ENCODE results near the gene CORO2A.

The CORO2A gene

GRCh38 chr9:98083566-98084183 lies 108.8 kb downstream of the CORO2A start:
- H3K4me2 ChIP-seq (ENCODE audit: low read length), result no peak overlapping the region
- no peaks in the 10 kb centered on the region for H3K79me1 ChIP-seq (ENCODE audit: low read length)
- H3K79me2 ChIP-seq (ENCODE audit: control insufficient read depth, insufficient read depth, low read length), result no peaks in the 10 kb centered on the region
- no peak overlapping the region for H2BK15ac ChIP-seq (replicated peaks; ENCODE audit: low read depth)
- DNase-seq, result no peak
- no peak overlapping the region for H3K9ac ChIP-seq (ENCODE audit: low read length)
- H2BK5ac ChIP-seq (ENCODE audit: low read length), result no peak overlapping the region
- WGBS (ENCODE audit: extremely low coverage, insufficient coverage, low lambda C conversion rate), result no CpG with 5 or more reads among the region's 7 CpGs
- no peak overlapping the region for H2AK5ac ChIP-seq (ENCODE audit: low read length)
- no peak overlapping the region for H4K8ac ChIP-seq (ENCODE audit: low read depth, low read length)
- H4K5ac ChIP-seq (ENCODE audit: low read length), result no peak overlapping the region
- H2BK120ac ChIP-seq (ENCODE audit: low read depth, low read length), result no peak overlapping the region
- no peak overlapping the region for H3K4ac ChIP-seq (ENCODE audit: low read depth, low read length)
- H3K27me3 ChIP-seq (ENCODE audit: insufficient read depth, low read length, poor library complexity), result no peaks in the 10 kb centered on the region
- no peak overlapping the region for H3K18ac ChIP-seq (ENCODE audit: low read length)
- peaks cover 8% of the 10 kb centered on the region for H3K36me3 ChIP-seq (ENCODE audit: control insufficient read depth, insufficient read depth, low read length)
- no peak overlapping the region for H3K4me3 ChIP-seq (ENCODE audit: low read length)
- H3K4me1 ChIP-seq (ENCODE audit: control insufficient read depth, low read depth, low read length), result no peaks in the 10 kb centered on the region
- no peak overlapping the region for H3K27ac ChIP-seq (ENCODE audit: low read depth, low read length)
- H3K56ac ChIP-seq (ENCODE audit: low read length), result no peak overlapping the region
- H3K23ac ChIP-seq (ENCODE audit: low read length), result no peak overlapping the region

DNA sequence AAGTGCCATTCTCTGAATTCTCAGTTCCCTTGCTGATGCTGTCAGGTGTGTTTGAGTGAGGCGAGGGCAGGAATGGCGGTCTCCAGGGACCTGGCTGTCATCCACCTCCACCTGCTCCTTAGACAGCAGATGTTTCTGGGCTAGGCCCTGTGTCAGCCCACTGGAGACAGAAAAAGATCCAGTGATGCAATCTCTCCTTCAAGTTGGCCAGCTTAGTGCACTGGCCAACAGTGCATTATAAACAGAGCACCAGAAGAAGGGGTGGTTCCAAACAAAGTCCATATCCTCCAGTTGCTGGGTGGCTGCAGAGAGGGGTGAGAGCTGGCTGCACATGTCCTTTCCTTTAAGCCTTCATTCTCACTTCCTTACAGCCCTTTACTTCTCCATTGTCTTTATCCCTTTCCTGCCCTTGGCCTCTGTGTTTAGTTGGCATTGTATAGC lies 109.4 kb downstream of the CORO2A start:
- no peak overlapping the region for H3K9ac ChIP-seq (ENCODE audit: low read length)
- no peak overlapping the region for H3K23ac ChIP-seq (ENCODE audit: low read length)
- H2BK15ac ChIP-seq (replicated peaks; ENCODE audit: low read depth), result no peak overlapping the region
- H2AK5ac ChIP-seq (ENCODE audit: low read length), result no peak overlapping the region
- H3K56ac ChIP-seq (ENCODE audit: low read length), result no peak overlapping the region
- H3K79me2 ChIP-seq (ENCODE audit: control insufficient read depth, insufficient read depth, low read length), result no peaks in the 10 kb centered on the region
- H3K4ac ChIP-seq (ENCODE audit: low read depth, low read length), result no peak overlapping the region
- peaks cover 8% of the 10 kb centered on the region for H3K36me3 ChIP-seq (ENCODE audit: control insufficient read depth, insufficient read depth, low read length)
- no peak overlapping the region for H3K27ac ChIP-seq (ENCODE audit: low read depth, low read length)
- no peak overlapping the region for H4K8ac ChIP-seq (ENCODE audit: low read depth, low read length)
- H3K18ac ChIP-seq (ENCODE audit: low read length), result no peak overlapping the region
- no peak overlapping the region for H4K5ac ChIP-seq (ENCODE audit: low read length)
- DNase-seq, result no peak
- H3K4me2 ChIP-seq (ENCODE audit: low read length), result no peak overlapping the region
- no peak overlapping the region for H3K4me3 ChIP-seq (ENCODE audit: low read length)
- no peak overlapping the region for H2BK120ac ChIP-seq (ENCODE audit: low read depth, low read length)
- no peaks in the 10 kb centered on the region for H3K79me1 ChIP-seq (ENCODE audit: low read length)
- WGBS (ENCODE audit: extremely low coverage, insufficient coverage, low lambda C conversion rate), result no CpG with 5 or more reads among the region's 2 CpGs
- H3K27me3 ChIP-seq (ENCODE audit: insufficient read depth, low read length, poor library complexity), result no peaks in the 10 kb centered on the region
- no peak overlapping the region for H2BK5ac ChIP-seq (ENCODE audit: low read length)
- H3K4me1 ChIP-seq (ENCODE audit: control insufficient read depth, low read depth, low read length), result no peaks in the 10 kb centered on the region

- no peak overlapping the region for H3K4me3 ChIP-seq (ENCODE audit: low read length)
- no peak overlapping the region for H4K5ac ChIP-seq (ENCODE audit: low read length)
- H3K27ac ChIP-seq (ENCODE audit: low read depth, low read length), result no peak overlapping the region
- peaks cover 8% of the 10 kb centered on the region for H3K36me3 ChIP-seq (ENCODE audit: control insufficient read depth, insufficient read depth, low read length)
- H3K4me2 ChIP-seq (ENCODE audit: low read length), result no peak overlapping the region
- no CpG with 5 or more reads among the region's 6 CpGs for WGBS (ENCODE audit: extremely low coverage, insufficient coverage, low lambda C conversion rate)
- no peaks in the 10 kb centered on the region for H3K79me1 ChIP-seq (ENCODE audit: low read length)
- no peaks in the 10 kb centered on the region for H3K27me3 ChIP-seq (ENCODE audit: insufficient read depth, low read length, poor library complexity)
- H2BK120ac ChIP-seq (ENCODE audit: low read depth, low read length), result no peak overlapping the region
- no peak overlapping the region for H2BK5ac ChIP-seq (ENCODE audit: low read length)
- no peak overlapping the region for H3K4ac ChIP-seq (ENCODE audit: low read depth, low read length)
- no peak for DNase-seq
- no peak overlapping the region for H3K9ac ChIP-seq (ENCODE audit: low read length)
- no peak overlapping the region for H4K8ac ChIP-seq (ENCODE audit: low read depth, low read length)
- no peaks in the 10 kb centered on the region for H3K79me2 ChIP-seq (ENCODE audit: control insufficient read depth, insufficient read depth, low read length)
- no peak overlapping the region for H3K18ac ChIP-seq (ENCODE audit: low read length)
- no peak overlapping the region for H2BK15ac ChIP-seq (replicated peaks; ENCODE audit: low read depth)
- H3K4me1 ChIP-seq (ENCODE audit: control insufficient read depth, low read depth, low read length), result no peaks in the 10 kb centered on the region
- H3K56ac ChIP-seq (ENCODE audit: low read length), result no peak overlapping the region
- no peak overlapping the region for H2AK5ac ChIP-seq (ENCODE audit: low read length)
- no peak overlapping the region for H3K23ac ChIP-seq (ENCODE audit: low read length)
These were observed 110.8 kb downstream of the CORO2A start for GRCh38 chr9:98081477-98082219.

DNA sequence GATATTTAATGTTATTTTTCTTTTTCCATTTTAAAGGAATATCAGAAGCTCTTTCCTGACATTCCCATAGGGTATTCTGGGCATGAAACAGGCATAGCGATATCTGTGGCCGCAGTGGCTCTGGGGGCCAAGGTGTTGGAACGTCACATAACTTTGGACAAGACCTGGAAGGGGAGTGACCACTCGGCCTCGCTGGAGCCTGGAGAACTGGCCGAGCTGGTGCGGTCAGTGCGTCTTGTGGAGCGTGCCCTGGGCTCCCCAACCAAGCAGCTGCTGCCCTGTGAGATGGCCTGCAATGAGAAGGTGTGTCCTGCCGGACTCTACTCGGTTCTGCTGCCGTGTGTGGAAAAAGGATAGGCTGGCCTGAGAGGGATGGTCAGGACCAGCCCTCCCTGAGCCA lies 111.7 kb downstream of the CORO2A start:
- Histone ChIP-seq H3K9ac (ENCODE audit: low read length) (no peak overlapping the region), H2BK5ac (ENCODE audit: low read length) (no peak overlapping the region), H2AK5ac (ENCODE audit: low read length) (no peak overlapping the region), H3K79me2 (ENCODE audit: control insufficient read depth, insufficient read depth, low read length) (no peaks in the 10 kb centered on the region), H3K56ac (ENCODE audit: low read length) (no peak overlapping the region), H4K8ac (ENCODE audit: low read depth, low read length) (no peak overlapping the region), H3K27me3 (ENCODE audit: insufficient read depth, low read length, poor library complexity) (no peaks in the 10 kb centered on the region), H3K4me3 (ENCODE audit: low read length) (no peak overlapping the region), H4K5ac (ENCODE audit: low read length) (no peak overlapping the region), H3K4ac (ENCODE audit: low read depth, low read length) (no peak overlapping the region), H3K79me1 (ENCODE audit: low read length) (no peaks in the 10 kb centered on the region), H2BK15ac (replicated peaks; ENCODE audit: low read depth) (no peak overlapping the region), H2BK120ac (ENCODE audit: low read depth, low read length) (no peak overlapping the region), H3K23ac (ENCODE audit: low read length) (no peak overlapping the region), H3K36me3 (ENCODE audit: control insufficient read depth, insufficient read depth, low read length) (peaks cover 8% of the 10 kb centered on the region), H3K4me2 (ENCODE audit: low read length) (no peak overlapping the region), H3K4me1 (ENCODE audit: control insufficient read depth, low read depth, low read length) (no peaks in the 10 kb centered on the region), H3K27ac (ENCODE audit: low read depth, low read length) (no peak overlapping the region), H3K18ac (ENCODE audit: low read length) (no peak overlapping the region)
- no peak for DNase-seq
- WGBS (ENCODE audit: extremely low coverage, insufficient coverage, low lambda C conversion rate), result no CpG with 5 or more reads among the region's 12 CpGs

DNA sequence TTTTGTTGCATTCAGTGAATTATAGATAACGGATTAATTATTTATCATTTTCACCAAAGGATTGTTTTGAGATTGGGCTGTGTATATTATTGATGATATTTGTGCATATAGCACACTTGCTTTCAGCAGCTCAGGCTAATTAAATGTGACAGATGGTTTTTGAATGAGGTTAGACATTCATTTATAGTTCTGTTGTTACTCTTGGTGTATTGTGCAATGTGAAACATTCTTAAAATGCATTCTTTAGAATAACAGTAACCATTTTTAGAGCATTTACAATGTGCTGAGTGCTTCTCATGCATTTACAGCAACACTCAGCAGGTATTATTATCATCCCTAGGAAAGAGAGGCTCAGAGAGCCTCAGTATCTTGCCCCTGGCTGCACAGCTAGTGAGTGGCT lies 112.1 kb downstream of the CORO2A start:
- Histone ChIP-seq H3K27me3 (ENCODE audit: insufficient read depth, low read length, poor library complexity) (no peaks in the 10 kb centered on the region), H3K4ac (ENCODE audit: low read depth, low read length) (no peak overlapping the region), H3K9ac (ENCODE audit: low read length) (no peak overlapping the region), H3K18ac (ENCODE audit: low read length) (no peak overlapping the region), H3K23ac (ENCODE audit: low read length) (no peak overlapping the region), H3K4me3 (ENCODE audit: low read length) (no peak overlapping the region), H3K56ac (ENCODE audit: low read length) (no peak overlapping the region), H2BK15ac (replicated peaks; ENCODE audit: low read depth) (no peak overlapping the region), H3K36me3 (ENCODE audit: control insufficient read depth, insufficient read depth, low read length) (peaks cover 8% of the 10 kb centered on the region), H3K27ac (ENCODE audit: low read depth, low read length) (no peak overlapping the region), H2AK5ac (ENCODE audit: low read length) (no peak overlapping the region), H3K4me2 (ENCODE audit: low read length) (no peak overlapping the region), H4K5ac (ENCODE audit: low read length) (no peak overlapping the region), H2BK120ac (ENCODE audit: low read depth, low read length) (no peak overlapping the region), H3K4me1 (ENCODE audit: control insufficient read depth, low read depth, low read length) (no peaks in the 10 kb centered on the region), H2BK5ac (ENCODE audit: low read length) (no peak overlapping the region), H3K79me2 (ENCODE audit: control insufficient read depth, insufficient read depth, low read length) (no peaks in the 10 kb centered on the region), H3K79me1 (ENCODE audit: low read length) (no peaks in the 10 kb centered on the region), H4K8ac (ENCODE audit: low read depth, low read length) (no peak overlapping the region)
- DNase-seq, result no peak
- WGBS (ENCODE audit: extremely low coverage, insufficient coverage, low lambda C conversion rate), result 100% methylated on average over 1 of the region's 1 CpG

Data from mesendoderm (in vitro differentiated cells).